HL-60 (cell line): Measurements from ENCODE around the gene CTSL.

Experiments
- CTCF ChIP-seq: IDR thresholded peaks from one replicate; pipeline ENCODE4 v1.5.1; 2011; ENCODE audit warnings: low read length, control low read depth, inconsistent platforms; ENCODE audit not compliant: insufficient read depth
- GABPA ChIP-seq: IDR thresholded peaks from 2 replicates; pipeline ENCODE4 v1.6.1; 2012; ENCODE audit warnings: low read depth
- POLR2AphosphoS5 ChIP-seq: IDR thresholded peaks from 2 replicates; pipeline ENCODE4 v1.6.1; 2012; ENCODE audit warnings: low read depth
- REST ChIP-seq: IDR thresholded peaks from 2 replicates; pipeline ENCODE4 v1.6.1; 2012; ENCODE audit warnings: low read depth; ENCODE audit not compliant: insufficient replicate concordance
- SPI1 ChIP-seq: IDR thresholded peaks from 2 replicates; pipeline ENCODE4 v1.6.1; 2012; ENCODE audit warnings: low read depth, mild to moderate bottlenecking, borderline replicate concordance

GRCh38 chr9:87739546-87739945, 13.6 kb downstream of the CTSL start:
- TF ChIP-seq CTCF: no peak
- no peak for TF ChIP-seq POLR2AphosphoS5
- no peak for TF ChIP-seq REST
- no peak for TF ChIP-seq GABPA
- TF ChIP-seq SPI1: no peak
